ENCODE measurements around the gene LRRC75A.

DNA sequence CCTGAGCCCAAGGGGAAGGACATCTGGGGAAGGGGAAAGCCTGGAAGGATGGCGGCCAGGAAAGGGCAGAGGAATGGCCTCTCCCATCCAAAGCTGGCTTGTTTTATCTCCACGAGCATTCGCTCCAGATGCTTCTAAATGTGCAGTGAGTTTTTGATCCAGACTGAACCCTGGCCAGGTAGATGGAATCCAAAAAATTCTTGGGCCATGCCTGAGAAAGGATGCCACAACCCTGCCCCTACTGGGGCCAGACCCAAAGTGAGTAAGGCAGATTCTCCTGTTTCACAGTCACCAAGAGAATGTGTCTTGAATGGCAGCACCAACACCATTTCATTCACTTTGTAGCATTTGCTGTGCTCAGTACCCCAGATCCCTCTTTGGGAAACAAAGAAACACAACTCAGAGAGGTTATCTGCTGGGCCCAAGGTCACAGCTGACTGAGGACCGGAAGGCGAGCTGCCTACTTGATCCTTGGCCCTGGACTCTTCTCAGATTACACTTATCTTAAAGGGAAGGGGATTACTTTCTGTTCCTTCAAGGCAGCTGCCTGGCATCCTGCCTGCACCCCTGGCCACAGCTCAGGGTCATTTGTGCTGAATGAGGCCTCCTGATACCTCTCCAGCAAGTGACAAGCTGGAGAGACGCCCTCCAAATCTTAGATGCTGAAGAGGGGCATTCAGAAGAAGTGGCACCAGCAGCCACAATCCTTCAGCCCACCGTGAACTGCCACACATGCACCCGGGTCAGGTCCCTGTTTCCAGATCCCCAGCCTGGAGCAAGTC lies 3.6 kb downstream of the LRRC75A start:
- no peak for TF ChIP-seq CTCF (IDR thresholded peaks at IDR 0.05)
- TF ChIP-seq POLR2A (IDR thresholded peaks at IDR 0.05): no peak

Data from thyroid gland (tissue), 4 donors.